Activated CD4-positive, alpha-beta T cell treated with anti-CD3 and anti-CD28 coated beads for 24 hours (primary cell): ENCODE results near the gene RASGRF2.
"Not testable (repeated sequence)": the region's sequence is repeated elsewhere in the genome, so short reads cannot be mapped to it uniquely, and the experiment has no call there.

ENCODE experiments used
- DNase-seq, 2 donors: peaks; one replicate each; pipeline ENCODE4 v3.0.0-alpha.2; 2020; ENCODE audit warnings: low read depth in 2 of 2

RASGRF2 gene

GRCh38 chr5:80982093-80982492 lies 21.9 kb downstream of the RASGRF2 start:
- no peak for DNase-seq

DNA sequence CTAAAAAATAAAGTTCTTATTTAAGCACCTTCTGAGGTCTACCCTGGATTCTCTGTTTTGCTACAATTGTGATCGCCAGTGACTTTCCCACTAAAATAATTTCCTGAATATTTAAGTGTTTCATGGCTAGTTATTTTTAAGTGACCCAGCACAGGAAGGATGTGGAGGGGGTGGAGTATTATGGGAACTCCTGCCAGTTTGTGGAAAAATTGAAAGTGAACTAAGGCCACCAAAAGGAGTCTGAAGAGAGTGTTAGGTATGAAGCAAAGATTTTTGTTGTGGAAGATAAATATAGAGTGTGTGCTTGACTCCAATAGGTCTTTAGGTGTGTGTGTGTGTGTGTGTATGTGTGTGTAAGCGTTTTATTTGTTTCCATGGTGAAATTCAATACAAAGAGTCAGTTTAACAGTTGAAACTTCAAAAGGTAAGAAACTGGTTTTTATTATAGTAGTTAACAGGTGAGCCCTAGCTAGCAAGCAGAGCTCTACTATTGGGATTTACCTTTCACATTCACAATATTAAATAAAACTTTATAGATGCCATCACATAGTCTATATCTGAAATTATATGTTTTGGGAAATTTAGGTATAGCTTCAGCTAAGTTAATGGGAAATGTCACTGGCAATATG lies 25.6 kb downstream of the RASGRF2 start:
- no peak for DNase-seq

DNA sequence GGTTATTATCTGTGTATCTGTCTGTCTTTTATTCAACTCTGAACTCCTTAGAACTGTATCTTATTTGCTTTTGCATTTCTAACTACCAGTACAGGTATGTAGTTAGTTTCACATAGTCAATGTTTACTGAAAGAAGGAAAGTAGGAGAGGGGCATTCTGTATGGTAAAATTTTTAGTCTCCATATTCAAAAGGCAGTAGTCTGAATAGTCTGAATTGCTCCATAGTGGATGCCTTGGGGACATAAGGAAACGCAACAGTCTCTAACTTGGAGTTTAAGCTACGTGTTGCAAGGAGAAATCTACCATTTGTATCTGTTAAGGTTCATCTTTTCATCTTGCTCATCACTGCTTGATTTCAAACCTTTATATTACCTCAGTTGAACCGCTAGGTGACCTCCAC lies 26.2 kb downstream of the RASGRF2 start:
- no peak for DNase-seq

- DNase-seq = no peak
These were observed 27.1 kb downstream of the RASGRF2 start for GRCh38 chr5:80987078-80987766.

- DNase-seq = no peak
These were observed 28.3 kb downstream of the RASGRF2 start for GRCh38 chr5:80988419-80988935.

DNA sequence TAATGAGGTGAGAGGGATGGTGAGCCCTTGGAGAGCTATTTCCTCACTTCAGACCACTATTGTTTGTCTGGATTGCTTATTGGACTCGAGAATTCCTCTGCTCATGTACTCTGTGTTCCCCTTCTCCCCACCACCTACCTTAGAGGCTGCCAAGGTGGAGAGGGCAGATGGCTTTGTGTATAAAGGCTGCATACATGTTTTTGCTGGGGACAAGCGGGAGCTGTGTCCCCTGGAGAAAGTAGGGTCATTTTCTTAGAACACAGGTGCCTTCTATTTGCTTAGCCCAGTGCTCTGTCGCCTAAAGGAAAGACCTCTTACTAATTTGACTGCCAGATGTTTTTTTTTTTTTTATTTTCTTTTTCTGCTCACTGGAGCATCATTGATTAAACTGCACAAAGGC lies 29.7 kb downstream of the RASGRF2 start:
- DNase-seq = no peak

- DNase-seq = no peak
These were observed 30.4 kb downstream of the RASGRF2 start for GRCh38 chr5:80990527-80990926.

- no peak for DNase-seq
These were observed 30.8 kb downstream of the RASGRF2 start for GRCh38 chr5:80990971-80991370.

GRCh38 chr5:80995908-80996307 lies 35.7 kb downstream of the RASGRF2 start:
- DNase-seq = no peak

- peak; percentile 30 to 32 for DNase-seq
These were observed 38.4 kb downstream of the RASGRF2 start for GRCh38 chr5:80998590-80998979.

DNA sequence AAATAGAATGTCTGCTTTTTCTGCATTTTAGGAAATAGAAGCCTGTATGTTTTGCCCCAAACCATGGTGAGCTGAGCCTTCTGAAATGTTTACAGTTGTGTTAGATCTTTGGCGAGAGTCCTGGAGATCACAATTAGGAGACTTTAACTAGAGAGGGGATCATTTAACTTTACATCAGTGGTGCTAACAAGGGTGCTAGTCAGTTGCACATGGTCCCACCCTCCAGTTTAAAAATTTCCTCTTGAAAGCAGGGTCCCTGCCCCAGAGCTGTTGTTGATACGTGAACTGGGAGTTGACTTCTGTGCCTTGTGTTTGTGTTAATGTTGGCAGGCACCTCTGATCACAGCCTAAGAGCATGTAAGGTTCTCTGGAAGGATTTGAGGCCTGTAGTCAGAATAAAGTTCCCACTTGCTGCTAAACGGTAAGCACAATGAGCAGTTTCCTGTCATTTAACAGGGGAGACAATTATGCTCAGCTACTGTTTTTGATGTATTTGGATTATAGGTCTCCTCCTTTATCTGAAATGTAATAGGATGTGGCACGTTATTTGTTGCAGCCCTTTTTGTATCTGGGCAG lies 43.7 kb downstream of the RASGRF2 start:
- no peak for DNase-seq

DNA sequence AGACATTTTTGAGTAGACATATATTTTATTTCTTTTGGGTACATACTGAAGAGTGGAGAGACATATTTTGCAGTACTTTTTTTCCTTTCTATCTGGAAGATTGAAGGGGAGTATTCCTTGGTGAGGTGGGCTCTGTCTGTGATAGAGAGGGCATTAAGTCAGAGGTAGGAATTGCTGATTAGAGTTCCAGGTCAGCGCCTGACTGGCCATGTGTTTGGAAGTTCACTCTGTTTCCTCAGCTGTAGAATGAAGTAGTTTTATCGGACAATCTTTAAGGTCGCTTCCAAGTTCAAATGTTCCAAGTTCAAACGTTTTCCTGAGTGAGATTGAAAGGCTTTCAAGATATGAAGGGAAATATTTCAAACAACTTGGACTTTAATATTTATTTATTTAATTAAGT lies 45.5 kb downstream of the RASGRF2 start:
- no peak for DNase-seq

DNA sequence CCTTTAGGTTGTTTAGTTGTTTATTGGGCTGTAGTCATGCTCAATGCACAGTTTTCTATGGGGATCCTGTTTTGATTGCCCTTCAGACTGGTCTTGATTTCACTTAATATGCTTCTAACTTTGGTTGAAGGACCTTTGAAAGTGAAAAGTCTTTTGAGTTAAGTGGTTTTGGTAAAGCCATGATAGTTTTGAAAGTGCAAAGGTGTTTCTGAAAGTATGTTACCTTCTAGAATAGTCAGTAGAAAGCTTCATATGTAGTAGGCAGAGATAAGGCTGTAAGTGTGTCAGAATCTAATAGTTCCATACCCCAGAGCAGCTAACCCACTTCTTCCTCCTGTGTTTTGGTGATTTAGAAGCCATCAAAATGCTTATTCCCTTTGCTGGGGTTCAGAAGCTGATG lies 46.1 kb downstream of the RASGRF2 start:
- DNase-seq = no peak

DNA sequence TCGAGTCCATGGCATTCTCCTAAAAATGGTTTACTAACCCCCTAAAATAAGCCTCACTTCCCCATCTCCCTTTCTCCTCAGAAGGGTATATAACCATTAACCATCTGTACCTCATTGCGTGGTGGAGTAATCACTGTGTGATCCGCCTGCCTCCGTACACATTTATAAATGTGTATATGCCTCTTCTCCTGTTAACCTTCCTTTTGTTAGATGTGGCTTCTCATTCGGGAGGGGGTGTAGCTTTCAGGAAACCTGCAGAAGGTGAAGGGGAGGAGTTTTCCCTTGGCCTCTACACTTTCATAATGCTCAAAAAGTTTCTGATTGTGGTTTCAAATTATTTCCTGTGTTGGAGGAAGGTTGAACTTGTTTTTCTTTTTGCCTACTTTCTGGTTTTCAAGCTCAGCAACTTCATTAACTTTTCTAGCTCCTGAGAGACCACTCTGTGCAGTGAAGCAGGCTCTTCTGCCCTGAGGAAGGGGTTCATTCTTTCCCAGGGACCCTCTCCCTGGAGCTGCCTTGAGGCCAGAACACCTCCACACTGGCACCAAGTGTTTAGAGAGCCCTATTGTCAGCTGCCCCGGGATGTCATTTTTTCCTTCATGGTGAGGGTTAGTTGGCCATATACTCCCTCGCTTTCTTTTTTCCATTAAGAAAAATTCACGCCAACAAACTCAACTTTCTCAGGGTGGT lies 46.9 kb downstream of the RASGRF2 start:
- peak in 1 of 2 donors; percentile 52 for DNase-seq

DNA sequence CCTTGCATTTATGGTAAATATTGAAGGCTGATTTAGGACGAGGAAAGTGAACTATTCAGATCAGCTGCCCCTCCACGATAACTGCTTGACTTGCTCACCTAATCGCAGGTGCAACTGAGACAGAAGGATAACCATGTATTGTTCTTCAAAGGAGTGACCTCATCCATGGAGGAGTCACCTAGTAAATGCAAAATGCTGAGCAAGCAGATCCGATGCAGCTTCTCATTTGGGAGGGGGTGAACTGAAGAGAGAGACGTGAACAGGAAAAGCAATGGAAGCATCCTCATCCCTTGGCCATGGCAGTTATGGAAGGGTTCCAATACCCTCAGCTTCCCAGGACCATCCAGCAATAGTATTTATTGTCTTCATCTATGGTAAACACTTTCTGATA lies 47.5 kb downstream of the RASGRF2 start:
- DNase-seq = peak in 1 of 2 donors; percentile 20

GRCh38 chr5:81010336-81011169 lies 50.4 kb downstream of the RASGRF2 start:
- no peak for DNase-seq

- no peak for DNase-seq
These were observed 54.2 kb downstream of the RASGRF2 start for GRCh38 chr5:81014348-81014747.

GRCh38 chr5:81016116-81016515 lies 56.0 kb downstream of the RASGRF2 start:
- DNase-seq = no peak

GRCh38 chr5:81017320-81017719 lies 57.2 kb downstream of the RASGRF2 start:
- DNase-seq = no peak

GRCh38 chr5:81018608-81019007 lies 58.4 kb downstream of the RASGRF2 start:
- not testable (repeated sequence) for DNase-seq

DNA sequence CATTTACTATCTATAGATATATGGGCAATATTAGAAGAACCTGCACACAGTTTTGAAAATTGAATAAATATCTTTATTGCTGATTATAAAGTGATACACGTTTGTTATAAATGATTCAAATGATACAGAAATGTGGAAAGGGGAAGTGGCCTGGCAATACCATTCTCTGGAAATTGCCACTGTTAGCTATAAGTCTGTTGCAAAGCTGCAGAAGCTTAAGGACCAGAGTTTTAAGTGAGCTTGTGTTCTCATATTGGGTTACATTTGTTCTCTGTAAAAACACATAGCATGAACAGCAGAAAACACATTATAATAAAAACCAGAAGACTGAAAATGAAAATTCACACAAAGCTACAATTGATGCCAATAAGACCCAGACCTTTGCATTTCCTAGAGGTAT lies 59.6 kb downstream of the RASGRF2 start:
- DNase-seq = no peak
